ENCODE data around the gene BACE2. TPM values are rescaled to one million over a fixed set of nuclear protein-coding genes. Genes with fewer than 3 reads are reported as not detected.

The BACE2 gene
- total RNA-seq, 1 donor from 2014 or later = 11.4 TPM

GRCh38 chr21:41143596-41144325, 24.2 kb upstream of the BACE2 start:
- no peak for ATAC-seq (ENCODE audit: poor library complexity)
- no peak for DNase-seq
- intact Hi-C loops (cut with DNase I) = no loop called here

- intact Hi-C loops (cut with DNase I) = no loop called here
Measured at GRCh38 chr21:41147096-41147978, 20.6 kb upstream of the BACE2 start.

DNA sequence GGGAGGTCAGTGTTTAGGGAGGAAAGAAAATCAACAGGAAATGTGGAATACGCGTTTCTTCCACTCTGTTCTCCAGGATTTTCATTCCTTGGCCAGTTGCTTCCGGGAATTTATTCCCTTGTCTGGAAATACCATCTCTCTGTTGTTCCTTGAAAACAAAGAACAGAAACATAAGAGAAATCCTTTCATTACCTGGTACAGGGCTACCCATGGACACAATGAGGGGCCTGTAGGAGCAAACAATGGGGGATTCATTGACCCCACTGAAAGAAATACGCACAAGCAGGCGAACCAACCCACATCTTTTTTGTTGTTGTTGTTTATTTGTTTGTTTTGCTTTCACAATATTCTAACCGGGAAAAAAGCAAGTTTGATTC, 20.0 kb upstream of the BACE2 start:
- intact Hi-C loops (cut with DNase I) = no loop called here
- no peak for ATAC-seq (ENCODE audit: poor library complexity)
- DNase-seq = no peak

More at GRCh38 chr21:41147096-41147978, 20.6 kb upstream of the BACE2 start:
- ATAC-seq (ENCODE audit: poor library complexity) (no peak), DNase-seq (no peak)

DNA sequence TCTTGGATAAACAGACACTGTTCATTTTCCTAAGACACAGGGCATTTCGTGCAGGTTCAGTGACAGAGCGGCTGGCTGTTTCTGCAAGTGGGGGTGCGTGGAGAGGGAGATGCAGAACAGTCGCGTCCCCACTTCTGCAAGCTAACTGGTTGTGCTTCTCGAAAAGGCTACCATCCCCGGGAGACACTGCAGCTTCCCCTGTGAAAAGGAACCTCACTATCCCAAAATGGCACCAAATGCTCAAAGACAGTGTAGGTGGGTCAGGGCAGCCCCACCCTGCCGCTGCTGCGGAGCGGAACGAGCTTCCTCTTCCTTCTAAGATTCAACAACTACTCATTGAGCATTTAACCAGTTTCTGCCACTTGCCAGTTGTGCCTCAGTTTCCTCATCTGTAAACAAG, 19.2 kb upstream of the BACE2 start:
- DNase-seq = no peak
- no peak for ATAC-seq (ENCODE audit: poor library complexity)
- intact Hi-C loops (cut with DNase I) = no loop called here

DNA sequence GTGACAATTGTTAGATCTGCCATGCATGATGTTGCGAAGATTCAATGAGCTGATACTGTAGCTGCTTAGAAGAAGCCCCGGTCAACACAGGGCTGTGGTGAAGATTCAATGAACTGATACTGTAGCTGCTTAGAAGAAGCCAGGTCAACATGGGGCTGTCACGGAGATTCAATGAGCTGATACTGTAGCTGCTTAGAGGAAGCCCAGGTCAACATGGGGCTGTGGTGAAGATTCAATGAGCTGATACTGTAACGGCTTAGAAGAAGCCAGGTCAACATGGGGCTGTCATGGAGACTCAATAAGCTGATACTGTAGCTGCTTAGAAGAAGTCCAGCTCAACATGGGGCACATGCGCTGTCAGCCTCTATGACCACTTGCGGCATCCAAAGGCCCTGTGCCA, 18.8 kb upstream of the BACE2 start:
- ATAC-seq (ENCODE audit: poor library complexity) = no peak
- intact Hi-C loops (cut with DNase I) = no loop called here
- DNase-seq = no peak

- ATAC-seq (ENCODE audit: poor library complexity) (no peak), DNase-seq (no peak)
- intact Hi-C loops (cut with DNase I) = no loop called here
Measured at GRCh38 chr21:41152147-41152546, 15.8 kb upstream of the BACE2 start.

DNA sequence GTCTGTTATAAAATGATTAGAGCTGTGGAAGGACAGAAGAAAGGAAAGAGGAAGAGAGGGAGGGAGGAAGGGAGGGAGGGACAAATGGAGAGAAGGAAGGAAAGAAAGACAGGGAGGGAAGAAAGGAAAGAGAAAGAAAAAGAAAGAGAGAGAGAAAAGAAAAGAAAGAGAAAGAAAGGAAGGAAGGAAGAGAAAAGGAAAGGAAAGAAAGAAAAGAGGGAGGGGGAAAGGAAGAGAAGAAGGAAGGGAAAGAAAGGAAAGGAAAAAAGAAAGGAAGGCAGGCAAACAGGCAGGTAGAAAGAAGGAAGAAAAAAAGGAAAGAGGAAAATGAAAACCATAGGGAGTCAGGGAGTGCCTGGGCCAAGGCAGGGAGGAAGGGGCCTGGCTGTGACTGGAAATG, 14.5 kb upstream of the BACE2 start:
- DNase-seq (no peak), ATAC-seq (ENCODE audit: poor library complexity) (no peak)
- intact Hi-C loops (cut with DNase I) = no loop called here

DNA sequence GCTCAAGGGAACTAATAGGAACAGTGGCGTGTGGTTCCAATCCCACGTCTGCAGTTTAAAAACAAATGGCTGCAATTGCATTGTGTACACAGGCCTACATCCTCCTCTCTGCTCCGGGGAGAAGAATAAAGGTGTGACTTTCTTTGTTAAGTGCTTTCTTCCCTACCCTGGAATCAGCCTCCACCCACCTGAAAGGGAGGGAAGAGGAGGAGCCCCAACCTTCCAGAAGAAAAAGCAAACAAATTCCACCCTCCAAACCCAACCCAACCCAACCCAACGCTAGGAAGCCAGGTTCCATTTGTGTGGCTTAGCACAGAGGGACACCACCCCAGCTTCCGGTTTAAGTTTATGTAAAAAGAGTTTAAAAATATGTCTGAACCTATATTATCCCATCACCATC, 11.8 kb upstream of the BACE2 start:
- no peak for DNase-seq
- intact Hi-C loops (cut with DNase I) = no loop called here
- ATAC-seq (ENCODE audit: poor library complexity) = no peak

DNA sequence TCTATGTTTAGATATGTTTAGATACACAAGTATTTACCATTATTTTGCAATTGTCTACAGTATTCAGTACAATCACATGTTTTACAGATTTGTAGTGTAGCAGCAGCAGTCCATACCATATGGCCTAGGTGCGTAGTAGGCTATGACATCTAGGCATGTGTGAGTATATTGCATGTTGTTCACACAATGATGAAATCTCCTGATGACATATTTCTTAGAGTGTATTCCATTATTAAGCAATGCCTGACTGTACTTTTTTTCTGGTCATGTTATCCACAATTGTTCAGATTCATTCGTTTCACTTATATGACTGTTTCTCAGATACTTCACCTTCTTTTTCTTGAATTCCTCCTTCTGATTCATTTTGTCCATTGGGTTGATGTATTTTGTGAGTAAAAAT, 9.9 kb upstream of the BACE2 start:
- DNase-seq = no peak
- no peak for ATAC-seq (ENCODE audit: poor library complexity)
- intact Hi-C loops (cut with DNase I) = no loop called here

- intact Hi-C loops (cut with DNase I) = no loop called here
- ATAC-seq (ENCODE audit: poor library complexity) (no peak), DNase-seq (no peak)
Measured at GRCh38 chr21:41160036-41160435, 7.9 kb upstream of the BACE2 start.

- intact Hi-C loops (cut with DNase I) = no loop called here
- no peak for DNase-seq
- no peak for ATAC-seq (ENCODE audit: poor library complexity)
Measured at GRCh38 chr21:41161428-41161827, 6.5 kb upstream of the BACE2 start.

- DNase-seq (no peak), ATAC-seq (ENCODE audit: poor library complexity) (no peak)
- intact Hi-C loops (cut with DNase I) = no loop called here
Measured at GRCh38 chr21:41162096-41162495, 5.9 kb upstream of the BACE2 start.

- intact Hi-C loops (cut with DNase I) = no loop called here
- ATAC-seq (ENCODE audit: poor library complexity) = no peak
- no peak for DNase-seq
Measured at GRCh38 chr21:41163091-41163490, 4.9 kb upstream of the BACE2 start.

- ATAC-seq (ENCODE audit: poor library complexity) (no peak), DNase-seq (no peak)
- intact Hi-C loops (cut with DNase I) = no loop called here
Measured at GRCh38 chr21:41164052-41164451, 3.9 kb upstream of the BACE2 start.

DNA sequence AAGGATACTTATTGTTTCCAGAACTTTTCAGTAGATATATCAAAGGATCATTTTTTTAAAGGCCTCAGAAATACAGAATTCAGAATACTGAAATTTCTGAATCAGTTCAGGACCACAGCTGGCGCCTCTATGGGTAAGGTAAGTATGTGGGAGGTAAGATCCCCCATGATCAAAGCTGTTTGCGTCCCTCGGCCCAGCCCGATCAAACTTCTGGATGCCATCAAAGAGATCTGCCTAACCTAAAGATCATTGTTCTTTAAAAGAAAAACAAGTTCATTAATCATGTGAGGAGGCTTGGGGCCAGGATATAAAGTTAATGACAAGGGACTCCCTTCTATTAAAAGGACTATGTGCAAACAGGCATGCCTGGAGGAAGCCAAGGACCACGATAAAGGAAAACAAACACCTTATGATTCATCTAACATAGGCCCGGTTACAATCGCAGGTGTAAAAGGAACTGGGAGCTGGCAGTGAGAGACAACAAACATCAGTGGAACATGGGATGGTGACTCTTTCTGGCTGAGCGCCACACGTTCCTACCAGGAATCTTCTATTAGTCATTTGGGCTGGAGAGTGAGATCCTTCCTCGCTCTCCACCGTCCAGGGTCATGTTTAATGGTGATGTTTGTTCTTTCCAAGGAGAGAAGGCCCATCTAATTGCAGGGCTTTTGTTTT, 2.8 kb upstream of the BACE2 start:
- DNase-seq = no peak
- no peak for ATAC-seq (ENCODE audit: poor library complexity)
- intact Hi-C loops (cut with DNase I) = no loop called here

GRCh38 chr21:41166884-41167283, 1.1 kb upstream of the BACE2 start:
- DNase-seq (peak; percentile 59), ATAC-seq (ENCODE audit: poor library complexity) (peak; percentile 2)
- intact Hi-C loops (cut with DNase I) = no loop called here

GRCh38 chr21:41168391-41169257, 664 bp downstream of the BACE2 start:
- intact Hi-C loops (cut with DNase I) = no loop called here
- DNase-seq (peak; percentile 75), ATAC-seq (ENCODE audit: poor library complexity) (peak; percentile 45)

GRCh38 chr21:41169258-41169576, 1.3 kb downstream of the BACE2 start:
- intact Hi-C loops (cut with DNase I) = no loop called here
- DNase-seq (no peak), ATAC-seq (ENCODE audit: poor library complexity) (no peak)

- DNase-seq (no peak), ATAC-seq (ENCODE audit: poor library complexity) (no peak)
- intact Hi-C loops (cut with DNase I) = no loop called here
Measured at GRCh38 chr21:41169701-41170100, 1.7 kb downstream of the BACE2 start.
